ENCODE results near the gene CES2. TPM values are rescaled to one million over a fixed set of nuclear protein-coding genes. Genes with fewer than 3 reads are reported as not detected.

Gene CES2
- total RNA-seq, 1 experiment from 2014 or later: 29.7 TPM

- TF ChIP-seq ZMAT4 (CRISPR knock-in tag; IDR thresholded peaks at IDR 0.05) (no peak), FOXJ3 (CRISPR knock-in tag; IDR thresholded peaks at IDR 0.05; ENCODE audit: borderline replicate concordance) (no peak), ESRRA (CRISPR knock-in tag; IDR thresholded peaks at IDR 0.05; ENCODE audit: borderline replicate concordance) (no peak), ZNF423 (CRISPR knock-in tag; IDR thresholded peaks at IDR 0.05) (no peak)
Measured at GRCh38 chr16:66932076-66932475, 3.2 kb upstream of the CES2 start (continued).

GRCh38 chr16:66933776-66934137 lies 1.6 kb upstream of the CES2 start:
- ChIA-PET CTCF (interaction anchor here (0.7 to 2.1 kb wide), 4 partner anchors 24 to 61 kb away, joined by 3 to 5 read pairs (median 4); no protein-coding TSS in a partner anchor), POLR2A (no interaction called here)
- Mint-ChIP-seq H3K36me3 (no peaks in the 10 kb centered on the region; the same call in 1 of the 2 replicates), H3K4me3 (peak overlapping the region; percentile 96), H3K4me1 (peaks cover 29% of the 10 kb centered on the region), H3K27ac (peak overlapping the region; percentile 69; the same call in 1 of the 2 replicates), H3K27me3 (ENCODE audit: low read depth) (peaks cover 13% of the 10 kb centered on the region), H3K9me3 (no peaks in the 10 kb centered on the region)
- ATAC-seq (no peak), DNase-seq (ENCODE audit: low spot score) (no peak)
- TF ChIP-seq TCF7 (CRISPR knock-in tag; IDR thresholded peaks at IDR 0.05; ENCODE audit: low read depth): 0 out of 2 replicates have a peak, but pooled peaks have one; percentile 13
- no peak for TF ChIP-seq ZNF317 (CRISPR knock-in tag; IDR thresholded peaks at IDR 0.05; ENCODE audit: borderline replicate concordance, low read depth)
- no peak for TF ChIP-seq STAT6 (CRISPR knock-in tag; conservative IDR thresholded peaks at IDR 0.05; ENCODE audit: low read depth)
- no peak for TF ChIP-seq CREM (CRISPR knock-in tag; IDR thresholded peaks at IDR 0.05)

- H3K4me1 Mint-ChIP-seq: peaks cover 29% of the 10 kb centered on the region
- H3K27me3 Mint-ChIP-seq (ENCODE audit: low read depth): peaks cover 13% of the 10 kb centered on the region
- peak; percentile 78 for ATAC-seq
- H3K9me3 Mint-ChIP-seq: no peaks in the 10 kb centered on the region
- peak within 1 kb of the TSS; percentile 69 for H3K27ac Mint-ChIP-seq
- ChIA-PET CTCF (interaction anchor here (0.7 to 2.1 kb wide), 5 partner anchors 25 to 61 kb away, joined by 3 to 5 read pairs (median 4); partner anchors contain the start of gene CES3), POLR2A (no interaction called here)
- peak within 1 kb of the TSS; percentile 96 for H3K4me3 Mint-ChIP-seq
- no peaks in the 10 kb centered on the region; the same call in 1 of the 2 replicates for H3K36me3 Mint-ChIP-seq
- peak; percentile 76 for DNase-seq (ENCODE audit: low spot score)
- TF ChIP-seq TCF7 (CRISPR knock-in tag; IDR thresholded peaks at IDR 0.05; ENCODE audit: low read depth) (0 out of 2 replicates have a peak, but pooled peaks have one; percentile 10), FOXP4 (CRISPR knock-in tag; IDR thresholded peaks at IDR 0.05) (peak; percentile 58; the same call in 1 of the 2 replicates), ZBTB43 (CRISPR knock-in tag; IDR thresholded peaks at IDR 0.05) (0 out of 2 replicates have a peak, but pooled peaks have one; percentile 51), ETV6 (CRISPR knock-in tag; IDR thresholded peaks at IDR 0.05) (peak; percentile 81), CREM (CRISPR knock-in tag; IDR thresholded peaks at IDR 0.05) (0 out of 2 replicates have a peak, but pooled peaks have one; percentile 49), ESRRA (CRISPR knock-in tag; IDR thresholded peaks at IDR 0.05; ENCODE audit: borderline replicate concordance) (peak; percentile 47; the same call in 1 of the 2 replicates), EMX1 (CRISPR knock-in tag; IDR thresholded peaks at IDR 0.05) (no peak), FOXK1 (CRISPR knock-in tag; IDR thresholded peaks at IDR 0.05) (peak; percentile 89), CBFB (CRISPR knock-in tag; IDR thresholded peaks at IDR 0.05; ENCODE audit: low read depth) (0 out of 2 replicates have a peak, but pooled peaks have one; percentile 58), ZNF232 (CRISPR knock-in tag; IDR thresholded peaks at IDR 0.05) (no peak), RELA (CRISPR knock-in tag; IDR thresholded peaks at IDR 0.05; ENCODE audit: borderline replicate concordance) (0 out of 2 replicates have a peak, but pooled peaks have one; percentile 19), ZSCAN18 (CRISPR knock-in tag; IDR thresholded peaks at IDR 0.05) (no peak), CDX4 (CRISPR knock-in tag; IDR thresholded peaks at IDR 0.05; ENCODE audit: borderline replicate concordance) (no peak), JUN (CRISPR knock-in tag; IDR thresholded peaks at IDR 0.05) (no peak), SMAD4 (CRISPR knock-in tag; IDR thresholded peaks at IDR 0.05) (no peak), SMAD3 (CRISPR knock-in tag; IDR thresholded peaks at IDR 0.05; ENCODE audit: borderline replicate concordance) (no peak), ATF1 (CRISPR knock-in tag; IDR thresholded peaks at IDR 0.05) (0 out of 2 replicates have a peak, but pooled peaks have one; percentile 26), GTF2I (CRISPR knock-in tag; conservative IDR thresholded peaks at IDR 0.05) (no peak), GABPB1 (CRISPR knock-in tag; IDR thresholded peaks at IDR 0.05) (peak; percentile 84)
Measured at GRCh38 chr16:66934138-66934838, 1.0 kb upstream of the CES2 start, which contains the start of gene CIAO2B. Gene CIAO2B, minus strand, starts transcription at chr16:66934402. Its CDS starts 38 bp downstream, at chr16:66934364.

All from WTC11 (cell line).